ENCODE measurements around the gene BNIP5.

BNIP5 gene

GRCh38 chr6:36267731-36268477, 68.8 kb downstream of the BNIP5 start:
- no peak for DNase-seq (ENCODE audit: low read depth in 2 of 2)

DNA sequence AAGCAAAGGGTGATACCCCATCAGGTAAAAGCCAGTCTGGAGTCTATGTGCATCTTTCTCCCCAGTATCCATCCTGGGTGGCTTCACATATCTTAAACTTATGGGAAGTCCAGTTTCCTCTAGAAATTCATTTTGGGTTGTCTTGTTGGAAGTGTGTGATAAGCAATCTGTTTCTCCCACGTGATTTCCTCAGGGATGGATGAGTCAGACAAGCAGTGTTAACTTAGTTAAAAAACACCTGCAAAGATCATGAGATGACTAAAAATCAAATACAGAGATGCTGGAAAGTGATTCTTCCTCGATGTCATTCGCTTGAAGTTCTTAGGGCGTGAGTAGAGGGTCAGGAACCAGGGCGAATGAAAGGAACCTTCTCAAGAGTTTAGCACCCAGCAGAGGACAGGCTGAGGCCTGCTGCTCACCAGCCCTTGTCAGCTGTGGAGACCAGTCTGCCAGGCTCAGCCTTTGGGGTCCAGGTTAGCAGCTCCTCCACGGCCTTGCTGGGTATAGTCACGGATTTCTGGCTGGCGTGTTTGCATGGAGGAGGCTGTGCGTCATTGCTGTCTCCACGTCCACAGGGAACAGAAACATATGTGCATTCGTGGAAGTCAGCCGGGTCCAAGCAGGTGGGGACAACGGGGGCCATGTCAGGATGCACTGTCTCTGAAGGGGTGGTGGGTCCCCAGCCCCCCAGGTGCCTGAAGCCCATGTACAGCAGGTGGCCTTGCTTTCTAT, 69.6 kb downstream of the BNIP5 start:
- no peak for DNase-seq (ENCODE audit: low read depth in 2 of 2)
